HG03196 (cell line): Measurements from ENCODE around the gene ANGPTL1.
"Not testable (repeated sequence)": the region's sequence is repeated elsewhere in the genome, so short reads cannot be mapped to it uniquely, and the experiment has no call there.

Source experiments
- ATAC-seq: cut with Tn5 transposase; IDR thresholded peaks from one replicate; pipeline ENCODE4 v1.9.1; 2021; ENCODE audit not compliant: unreplicated experiment

Gene ANGPTL1

DNA sequence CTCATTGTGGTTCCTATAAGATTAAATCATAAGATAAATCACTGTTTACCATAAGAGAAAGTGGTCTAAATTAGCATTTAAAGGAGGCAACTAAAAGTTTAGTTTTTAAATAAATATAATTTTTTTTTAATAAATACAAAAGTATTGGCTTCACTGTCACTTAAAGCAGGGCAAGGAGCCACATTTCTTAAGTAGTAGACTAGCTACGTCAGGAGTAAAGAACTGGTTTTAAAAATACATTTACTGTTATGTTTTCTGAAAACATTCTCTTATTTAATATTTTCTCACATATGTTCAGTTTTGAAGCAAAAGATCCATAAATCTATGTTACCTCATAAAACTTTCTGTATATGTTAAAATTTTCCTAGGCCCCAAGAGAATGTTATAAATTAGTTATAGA is 2.2 kb downstream of the ANGPTL1 start:
- ATAC-seq = no peak

DNA sequence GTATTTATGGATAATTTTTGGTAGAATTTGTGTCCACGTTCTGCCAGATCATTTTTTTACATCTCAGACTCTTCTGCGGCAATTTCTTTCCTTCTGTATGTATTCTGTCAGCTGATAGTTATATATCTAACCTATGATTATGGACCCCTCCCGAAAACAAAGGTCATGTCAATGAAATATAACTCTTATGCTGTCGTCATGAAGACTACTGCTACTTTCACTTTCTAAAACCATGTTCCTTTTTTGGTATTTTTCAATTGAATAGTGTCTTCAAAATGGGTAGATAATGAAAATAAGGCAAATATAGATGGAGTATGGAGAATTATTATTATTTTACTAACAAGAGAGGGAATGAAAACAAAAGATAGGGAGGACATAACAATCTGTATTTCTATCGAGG is 3.2 kb downstream of the ANGPTL1 start:
- ATAC-seq = no peak

DNA sequence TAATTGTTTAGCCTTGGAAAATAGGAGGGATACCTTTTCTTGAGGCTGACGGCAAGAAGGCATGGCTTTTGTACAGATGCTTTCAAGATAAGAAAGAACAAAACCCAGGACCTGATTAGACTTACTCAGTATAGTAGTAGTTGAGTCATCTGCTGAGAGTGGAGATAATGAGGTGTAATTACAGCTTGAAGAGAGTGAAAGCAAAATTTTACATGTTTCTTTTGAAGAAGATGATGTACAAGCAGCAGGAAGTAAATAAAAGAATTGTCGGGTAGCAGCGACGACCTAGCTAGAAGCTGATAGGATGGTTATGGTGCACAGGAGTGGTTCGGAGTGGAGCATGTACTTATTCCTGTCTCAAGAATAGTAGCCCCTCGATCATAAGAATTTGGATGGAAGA is 6.6 kb downstream of the ANGPTL1 start:
- no peak for ATAC-seq

DNA sequence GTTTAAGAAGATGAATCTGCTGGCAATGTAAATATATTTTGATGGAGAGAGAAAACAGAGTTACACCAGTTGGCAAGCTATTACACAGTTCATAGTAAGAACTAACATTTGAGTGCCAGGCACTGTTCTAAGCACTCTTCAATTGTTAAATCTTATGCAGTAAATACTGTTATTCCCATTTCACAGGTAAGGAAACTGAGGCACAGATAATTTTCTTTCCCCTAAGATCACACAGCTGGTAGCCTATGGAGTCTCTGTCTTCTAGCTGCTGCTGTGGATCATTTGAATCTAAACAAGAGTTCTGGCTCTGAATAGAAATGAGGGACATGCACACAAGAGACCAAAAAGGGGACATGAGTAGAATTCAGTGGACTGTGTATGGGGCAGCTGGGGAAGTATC is 8.0 kb downstream of the ANGPTL1 start:
- no peak for ATAC-seq

DNA sequence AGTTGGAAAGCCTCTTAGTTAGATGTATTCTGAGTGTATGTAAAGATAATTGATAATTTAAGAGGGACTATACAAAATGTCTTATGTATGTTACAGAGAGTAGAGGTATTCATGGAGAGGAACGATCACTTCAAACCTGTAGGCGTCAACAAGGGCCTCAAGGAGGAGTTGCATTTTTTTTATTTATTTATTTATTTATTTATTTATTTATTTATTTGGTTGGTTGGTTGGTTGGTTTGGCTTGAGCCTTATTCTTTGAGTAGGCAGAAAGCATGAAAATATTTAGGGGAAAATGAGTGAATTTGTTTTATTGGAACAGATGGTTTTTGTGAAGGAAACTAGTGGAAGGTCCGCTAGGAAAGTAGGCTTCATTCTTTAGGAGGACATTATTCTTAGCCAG is 8.5 kb downstream of the ANGPTL1 start:
- no peak for ATAC-seq

DNA sequence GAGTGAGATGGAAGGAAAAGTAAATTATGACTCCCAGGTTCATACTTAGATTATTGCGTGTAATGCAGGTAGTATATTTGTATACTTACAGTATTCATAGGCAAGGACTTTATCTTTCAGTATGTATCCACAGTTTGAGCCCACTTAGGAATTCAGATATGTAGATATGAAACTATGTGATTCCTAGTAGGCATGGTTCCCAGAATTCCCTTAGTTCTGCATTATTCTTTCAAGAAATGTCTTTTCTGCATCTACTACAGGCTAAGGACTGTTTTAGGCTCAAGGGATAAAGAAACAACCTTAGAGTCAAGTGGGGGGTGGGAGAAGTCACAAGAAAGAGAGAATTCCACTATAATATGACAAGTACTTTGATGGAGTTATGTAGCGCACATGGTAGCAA is 13.8 kb downstream of the ANGPTL1 start:
- no peak for ATAC-seq

DNA sequence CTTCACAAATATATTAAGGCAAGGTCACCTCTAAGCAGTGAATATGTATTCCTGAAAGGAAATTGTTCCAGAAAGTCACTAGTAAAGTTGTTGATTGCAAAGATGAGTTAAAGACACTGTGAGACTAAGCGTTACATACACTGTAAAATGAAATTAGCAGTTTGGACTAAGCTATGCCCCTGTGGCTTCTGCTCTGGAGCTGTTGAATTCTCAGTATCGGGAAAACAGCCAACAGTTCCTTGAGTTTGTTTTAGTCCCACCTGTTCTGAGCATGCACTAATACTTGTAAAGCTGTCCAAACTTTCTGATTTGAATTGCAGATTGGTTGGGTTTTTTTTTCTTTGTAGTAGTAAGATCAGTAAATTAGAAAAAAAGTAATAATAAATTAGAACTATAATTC is 21.0 kb downstream of the ANGPTL1 start:
- ATAC-seq = no peak

DNA sequence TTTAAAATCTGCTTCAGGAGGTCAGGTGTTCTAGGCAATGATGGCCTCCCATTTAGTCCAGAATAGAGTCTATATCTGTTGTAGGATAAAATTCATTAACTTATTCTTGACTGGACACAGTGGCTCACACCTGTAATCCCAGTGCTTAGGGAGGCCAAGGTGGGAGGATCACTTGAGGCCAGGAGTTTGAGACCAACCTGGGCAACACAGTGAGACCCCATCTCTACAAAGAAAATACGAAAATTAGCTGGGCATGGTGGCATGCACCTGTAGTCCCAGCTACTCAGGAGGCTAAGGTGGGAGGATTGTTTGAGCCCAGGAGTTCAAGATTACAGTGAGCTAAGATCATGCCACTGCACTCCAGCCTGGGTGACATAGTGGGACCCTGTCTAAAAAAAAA is 23.0 kb downstream of the ANGPTL1 start:
- not testable (repeated sequence) for ATAC-seq

DNA sequence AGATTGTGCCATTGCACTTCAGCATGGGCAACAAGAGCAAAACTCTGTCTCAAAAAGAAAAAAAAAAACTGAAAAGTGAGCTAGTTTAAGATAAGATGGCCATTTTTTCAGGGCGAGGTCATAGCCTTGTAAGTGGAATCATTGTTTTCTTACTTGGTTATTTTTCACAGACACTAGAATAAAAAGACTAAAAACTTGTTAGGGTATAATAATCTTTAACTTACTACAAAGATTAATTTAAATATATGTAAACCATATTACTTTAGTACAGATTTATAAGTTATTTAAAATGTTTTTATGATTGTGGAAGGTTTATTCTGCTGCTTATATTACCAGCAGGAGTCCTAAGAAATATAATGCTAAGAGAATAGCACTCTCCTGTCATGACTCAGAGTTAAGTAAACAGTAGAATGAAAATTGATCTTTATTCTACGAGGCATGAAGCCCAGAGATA is 23.5 kb downstream of the ANGPTL1 start:
- no peak for ATAC-seq

DNA sequence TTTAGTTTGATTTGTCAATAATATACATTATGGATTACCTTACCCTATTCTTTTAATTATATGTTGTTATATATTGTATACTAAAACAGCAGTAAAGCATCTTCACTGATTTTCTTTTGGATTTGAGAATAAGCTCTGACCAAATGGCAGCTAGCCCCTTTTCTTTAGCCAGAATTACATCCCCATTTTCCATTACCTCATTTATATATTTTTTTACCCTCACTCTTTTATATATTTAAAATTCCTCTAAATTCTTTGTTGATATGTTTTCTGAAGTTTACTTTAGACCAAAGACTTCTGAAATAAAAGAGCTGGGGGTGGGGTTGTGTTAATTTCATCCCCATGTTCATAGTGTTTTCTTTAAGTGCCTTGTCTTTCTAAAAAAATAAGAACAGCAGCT is 24.6 kb downstream of the ANGPTL1 start:
- ATAC-seq = no peak

DNA sequence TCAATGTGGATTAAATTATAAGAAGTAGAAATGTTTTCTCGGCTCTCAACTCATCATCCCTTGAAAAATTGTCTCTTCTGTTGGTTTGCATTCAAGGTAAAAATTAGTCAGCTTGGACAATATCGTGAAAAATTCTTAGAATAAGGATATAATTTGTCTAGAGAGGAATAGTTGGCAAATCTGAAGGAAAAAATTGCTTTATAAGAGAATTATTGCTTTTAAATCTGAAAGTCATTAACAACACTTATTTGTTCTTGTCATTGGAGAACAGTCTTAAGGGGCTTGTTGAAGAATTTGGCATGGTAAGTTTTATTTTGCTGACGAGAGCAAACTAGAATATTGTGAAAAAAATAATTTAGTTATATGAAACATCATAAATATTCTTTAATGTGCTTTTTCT is 26.4 kb downstream of the ANGPTL1 start:
- no peak for ATAC-seq

DNA sequence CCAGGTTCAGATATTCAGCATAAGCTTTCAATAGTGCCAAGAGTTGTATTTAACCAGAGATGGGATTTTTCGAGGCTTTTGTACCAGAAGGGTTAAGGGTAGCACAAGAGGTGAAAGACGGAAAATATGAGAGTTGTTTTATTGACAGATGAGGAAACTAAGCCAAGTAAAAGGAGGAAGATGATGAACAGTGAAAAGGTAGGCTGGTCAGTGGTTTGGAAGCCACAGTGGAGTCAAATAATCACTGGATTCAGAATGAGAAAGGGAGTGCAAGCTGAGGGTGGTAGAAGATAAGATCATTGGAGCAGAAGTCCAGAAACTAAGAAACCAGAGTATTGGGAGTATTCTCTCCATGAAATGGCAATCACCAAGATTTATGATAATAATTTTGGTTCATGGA is 45.7 kb downstream of the ANGPTL1 start:
- no peak for ATAC-seq

DNA sequence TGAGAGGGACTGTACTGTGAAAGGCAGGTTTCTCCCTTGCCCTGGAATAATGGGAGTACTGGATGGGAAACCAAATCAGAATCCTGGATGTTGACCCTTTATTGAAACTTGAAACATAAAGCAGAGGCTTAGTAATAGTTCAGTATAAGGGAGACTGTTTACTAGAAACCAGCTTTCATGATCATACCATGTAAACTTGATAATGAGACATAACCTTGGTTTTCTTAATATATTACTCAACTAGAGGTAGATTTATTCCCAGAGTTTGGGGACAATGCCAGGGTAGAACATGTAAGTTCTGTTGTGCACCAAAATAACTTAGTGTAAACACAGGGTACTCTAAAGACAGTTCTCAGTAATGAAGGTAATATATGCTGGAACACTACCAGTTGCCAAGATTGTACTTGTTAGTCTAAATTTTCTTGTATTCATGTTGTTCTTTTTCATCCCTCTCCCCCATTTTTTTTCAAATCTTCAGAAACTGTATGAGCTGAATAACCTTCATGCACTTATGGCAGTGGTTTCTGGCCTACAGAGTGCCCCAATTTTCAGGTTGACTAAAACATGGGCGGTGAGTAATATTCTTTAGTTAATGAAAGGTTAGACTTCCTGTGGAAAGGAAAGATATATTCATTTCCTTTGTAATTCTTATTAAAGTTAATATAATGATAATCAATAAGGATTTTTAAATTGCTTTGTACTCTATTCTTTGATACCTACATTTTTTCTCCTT is 49.6 kb downstream of the ANGPTL1 start:
- no peak for ATAC-seq

DNA sequence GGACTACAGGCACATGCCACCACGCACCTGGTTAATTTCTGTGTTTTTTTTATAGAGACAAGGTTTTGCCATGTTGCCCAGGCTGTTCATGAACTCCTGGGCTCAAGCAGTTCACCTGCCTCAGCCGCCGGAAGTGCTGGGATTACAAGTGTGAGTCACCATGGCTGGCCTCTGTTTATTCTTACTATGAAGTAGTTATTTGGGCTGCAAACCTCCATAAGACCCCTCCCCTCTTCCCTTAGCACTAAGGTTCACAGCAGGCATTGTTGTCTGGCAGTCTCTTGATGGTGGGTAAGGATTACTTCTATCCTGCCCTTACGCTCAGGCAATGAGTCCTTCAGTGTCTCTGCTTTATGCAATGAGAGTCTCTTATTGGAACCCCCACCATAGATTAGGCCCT is 51.8 kb downstream of the ANGPTL1 start:
- ATAC-seq = no peak

DNA sequence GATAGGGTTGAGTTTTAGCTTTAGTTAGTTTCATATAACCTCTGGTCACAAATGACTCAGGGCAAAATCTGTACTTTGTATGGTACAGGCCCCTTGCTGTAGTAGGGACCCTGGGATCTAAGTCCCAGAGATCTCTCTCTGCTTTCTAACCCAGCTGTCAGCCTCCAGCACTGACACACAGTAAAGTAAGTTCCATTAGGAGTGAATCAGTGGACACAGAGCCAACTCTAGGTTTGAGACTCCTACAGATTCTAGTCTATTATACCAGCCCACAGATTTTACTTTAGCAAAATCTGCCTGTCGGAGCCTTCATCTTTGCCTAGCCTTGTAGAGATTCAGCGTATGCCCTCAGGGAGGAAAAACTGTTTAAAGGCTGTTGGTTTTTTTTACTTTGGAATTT is 52.5 kb downstream of the ANGPTL1 start:
- ATAC-seq = no peak

DNA sequence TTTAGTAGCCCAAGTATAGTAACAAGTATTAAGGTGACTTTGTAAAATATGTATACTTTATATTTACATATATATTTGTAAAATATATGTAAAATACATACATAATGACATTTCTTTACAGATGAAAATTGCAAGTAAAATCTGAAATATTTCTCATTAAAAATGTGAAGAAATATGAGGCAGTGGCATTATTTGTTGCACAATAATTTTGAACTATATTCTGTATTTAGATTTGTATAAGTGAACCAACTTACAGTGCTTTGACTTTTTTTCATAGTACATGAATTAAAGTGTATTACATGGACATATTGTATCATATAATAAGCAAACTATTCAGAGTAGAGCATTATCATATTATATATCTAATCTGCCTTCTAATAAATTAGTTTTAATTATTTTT is 60.3 kb downstream of the ANGPTL1 start:
- ATAC-seq = no peak

DNA sequence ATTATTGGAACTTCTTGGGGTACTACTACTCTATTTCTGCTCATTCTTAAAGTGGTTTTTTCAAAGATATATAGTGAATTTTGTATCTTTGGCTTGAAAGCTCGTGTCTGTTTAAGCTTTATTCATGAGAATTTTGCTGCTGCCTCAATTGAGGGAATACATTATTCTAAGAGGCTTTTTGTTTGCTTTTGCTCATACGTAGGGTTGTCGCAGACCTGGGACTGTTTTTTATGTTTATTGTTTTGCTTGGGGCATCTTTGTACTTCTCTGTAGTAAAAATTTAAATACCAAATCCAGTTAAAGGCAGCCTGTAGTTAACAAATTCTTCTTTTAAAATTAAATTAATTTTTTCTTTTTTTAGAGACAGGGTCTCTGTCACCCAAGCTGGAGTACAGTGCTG is 62.3 kb downstream of the ANGPTL1 start:
- no peak for ATAC-seq

DNA sequence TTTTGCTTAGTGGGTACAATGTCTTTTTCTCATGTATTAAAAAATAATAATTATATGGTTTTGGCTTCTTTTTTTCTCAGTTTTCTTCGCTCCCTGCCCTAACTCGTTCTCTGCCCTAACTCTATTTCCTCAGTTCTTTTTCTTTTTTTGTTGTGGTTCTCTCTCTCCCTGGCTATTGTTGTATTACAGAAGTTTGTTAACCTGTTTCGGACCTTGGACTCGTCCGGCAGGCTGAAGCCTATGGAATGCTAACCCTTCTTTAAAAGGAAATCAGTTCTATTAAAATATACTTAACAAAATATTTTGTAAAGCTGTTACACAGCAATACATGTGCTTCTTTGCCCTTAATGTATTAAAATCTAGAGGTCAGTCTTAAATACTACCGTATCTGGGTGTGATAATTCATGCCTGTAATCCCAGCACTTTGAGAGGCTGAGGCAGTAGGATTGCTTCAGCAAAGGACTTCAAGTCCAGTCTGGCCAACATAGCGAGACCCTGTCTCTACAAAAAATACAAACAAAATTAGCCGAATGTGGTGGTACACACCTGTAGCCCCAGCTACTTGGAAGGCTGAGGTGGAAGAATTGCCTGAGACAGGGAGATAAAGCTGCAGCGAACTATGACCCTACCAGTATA is 64.1 kb downstream of the ANGPTL1 start:
- ATAC-seq = no peak

DNA sequence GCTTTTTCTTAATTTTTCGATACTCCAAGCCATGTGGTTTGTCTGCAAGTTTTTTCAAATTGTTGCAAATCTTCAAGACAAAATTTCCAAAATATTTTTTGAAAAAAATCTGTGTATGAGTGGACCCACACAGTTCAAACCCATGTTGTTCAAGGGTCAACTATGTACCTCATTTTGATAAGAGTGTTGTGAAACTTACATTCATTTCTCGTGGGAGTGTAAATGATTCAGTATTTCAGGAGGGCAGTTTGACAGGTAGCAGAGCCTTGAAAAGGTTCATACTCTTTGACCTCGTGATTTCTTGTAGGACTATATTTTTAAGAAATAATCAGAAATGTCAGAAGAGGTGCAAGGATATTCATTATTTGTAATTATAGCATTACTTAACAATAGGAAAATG is 68.0 kb downstream of the ANGPTL1 start:
- ATAC-seq = no peak
